ENCODE data around the gene GNAT1.

GRCh38 chr3:50194128-50194902, 2.9 kb downstream of the GNAT1 start:
- TF ChIP-seq CTCF (IDR thresholded peaks at IDR 0.05) (peak in 3 of 4 experiments; percentile 86 to 94 (median 90)), POLR2A (IDR thresholded peaks at IDR 0.05) (no peak), POLR2AphosphoS5 (IDR thresholded peaks at IDR 0.05) (no peak)
